CD8-positive, alpha-beta memory T cell (primary cell): Measurements from ENCODE around the gene ARMH1. TPM values are rescaled to one million over a fixed set of nuclear protein-coding genes. Genes with fewer than 3 reads are reported as not detected.

Experiments
- CTCF ChIA-PET: fragments of 350-600 bp; sonication (Branson Sonifier 250); formaldehyde crosslinking; loops from one replicate; lab custom pipeline; 2021; ENCODE audit warnings: antibody characterized with exemption; lab: Charles Lee
- POLR2A ChIA-PET: fragments of 350-600 bp; sonication (Branson Sonifier 250); formaldehyde crosslinking; loops from one replicate; lab custom pipeline; 2021; ENCODE audit warnings: antibody characterized with exemption; lab: Charles Lee
- DNase-seq, 5 donors: peaks; one replicate each; pipeline versions ENCODE4 v3.0.0 to v3.0.0-alpha.2; 2020 to 2022; ENCODE audit warnings: mixed read lengths in 1 of 5
- H3K27ac ChIP-seq: one replicate; pipeline ENCODE4 v1.7.0; 2013; ENCODE audit warnings: low read depth, mild to moderate bottlenecking, low read length, moderate library complexity
- H3K27me3 ChIP-seq: 2 replicates; pipeline ENCODE4 v1.7.0; 2013; ENCODE audit warnings: low read length, mild to moderate bottlenecking; ENCODE audit not compliant: insufficient read depth, poor library complexity, severe bottlenecking
- H3K36me3 ChIP-seq: 2 replicates; pipeline ENCODE4 v1.7.0; 2013; ENCODE audit warnings: mild to moderate bottlenecking, low read length, moderate library complexity; ENCODE audit not compliant: insufficient read depth
- H3K4me1 ChIP-seq: 2 replicates; pipeline ENCODE4 v1.7.0; 2013; ENCODE audit warnings: mild to moderate bottlenecking, low read length, moderate library complexity; ENCODE audit not compliant: insufficient read depth
- H3K4me3 ChIP-seq: 2 replicates; pipeline ENCODE4 v1.7.0; 2013; ENCODE audit warnings: mild to moderate bottlenecking, low read length
- H3K9me3 ChIP-seq: 2 replicates; pipeline ENCODE4 v1.7.0; 2013; ENCODE audit warnings: mild to moderate bottlenecking, low read length
- H3K27ac Mint-ChIP-seq, 8 donors: one replicate each; pipeline ENCODE4 v1.8.0; 2020 to 2021; ENCODE audit warnings: mixed read lengths in 8 of 8, mild to moderate bottlenecking in 6 of 8, inconsistent platforms in 3 of 8, moderate library complexity in 3 of 8
- H3K27me3 Mint-ChIP-seq, 2 donors: one replicate each; pipeline ENCODE4 v1.8.0; 2020 to 2021; ENCODE audit warnings: mixed read lengths in 2 of 2, mild to moderate bottlenecking in 1 of 2, moderate library complexity in 1 of 2
- H3K36me3 Mint-ChIP-seq, 3 donors: one replicate each; pipeline ENCODE4 v1.8.0; 2020 to 2021; ENCODE audit warnings: mixed read lengths in 3 of 3, inconsistent platforms in 1 of 3, mild to moderate bottlenecking in 1 of 3
- H3K4me1 Mint-ChIP-seq, 3 donors: one replicate each; pipeline ENCODE4 v1.8.0; 2020 to 2021; ENCODE audit warnings: mixed read lengths in 3 of 3, inconsistent platforms in 1 of 3, mild to moderate bottlenecking in 1 of 3
- H3K4me3 Mint-ChIP-seq, 7 donors: one replicate each; pipeline ENCODE4 v1.8.0; 2020 to 2021; ENCODE audit warnings: mixed read lengths in 7 of 7, mild to moderate bottlenecking in 6 of 7, moderate library complexity in 4 of 7, inconsistent platforms in 2 of 7
- H3K9me3 Mint-ChIP-seq, 5 donors: one replicate each; pipeline ENCODE4 v1.8.0; 2020 to 2022; ENCODE audit warnings: mixed read lengths in 5 of 5, mild to moderate bottlenecking in 3 of 5, moderate library complexity in 2 of 5, inconsistent platforms in 1 of 5
- polyA plus RNA-seq: library from polyadenylated mRNA; unstranded; fragments of 300-500 nt; fragmentation: Illumina TruSeq; gene quantifications from one replicate; pipeline ENCODE4 v1.2.3, GENCODE V29; 2021
- total RNA-seq, 2 experiments: library from RNA; stranded (reverse); gene quantifications; one replicate each; pipeline ENCODE4 v1.2.3, GENCODE V29; 2021

Gene ARMH1
- total and polyA plus RNA-seq, 3 experiments from 2014 or later = 21.1 to 38.0 (median 33.3) TPM

GRCh38 chr1:44700573-44700972, 26.1 kb downstream of the ARMH1 start:
- Histone ChIP-seq H3K36me3 (no peaks in the 10 kb centered on the region), H3K9me3 (no peaks in the 10 kb centered on the region), H3K4me1 (peaks cover 16% of the 10 kb centered on the region), H3K27me3 (no peaks in the 10 kb centered on the region), H3K4me3 (no peak overlapping the region), H3K27ac (no peak overlapping the region)
- no peak overlapping the region for H3K4me3 Mint-ChIP-seq
- H3K9me3 Mint-ChIP-seq = no peaks in the 10 kb centered on the region
- peaks cover 12 to 15% (median 14%) of the 10 kb centered on the region in 3 donors for H3K4me1 Mint-ChIP-seq
- ChIA-PET POLR2A (no interaction called here), CTCF (no interaction called here)
- DNase-seq = no peak
- no peaks in the 10 kb centered on the region for H3K27me3 Mint-ChIP-seq
- H3K36me3 Mint-ChIP-seq = no peaks in the 10 kb centered on the region
- H3K27ac Mint-ChIP-seq = no peak overlapping the region

- Histone ChIP-seq H3K4me1 (peaks cover 14% of the 10 kb centered on the region), H3K27ac (no peak overlapping the region), H3K9me3 (no peaks in the 10 kb centered on the region), H3K27me3 (no peaks in the 10 kb centered on the region), H3K36me3 (no peaks in the 10 kb centered on the region), H3K4me3 (no peak overlapping the region)
- Mint-ChIP-seq H3K4me1 (peaks cover 12 to 14% (median 14%) of the 10 kb centered on the region in 3 donors), H3K27me3 (no peaks in the 10 kb centered on the region), H3K36me3 (no peaks in the 10 kb centered on the region), H3K27ac (peak overlapping the region in 1 of 8 donors; percentile 65), H3K9me3 (no peaks in the 10 kb centered on the region), H3K4me3 (no peak overlapping the region)
- ChIA-PET CTCF (no interaction called here), POLR2A (no interaction called here)
- no peak for DNase-seq
These were observed 26.6 kb downstream of the ARMH1 start for GRCh38 chr1:44701141-44701573.

GRCh38 chr1:44705470-44705869, 31.0 kb downstream of the ARMH1 start:
- DNase-seq = no peak
- H3K36me3 Mint-ChIP-seq = no peaks in the 10 kb centered on the region
- peaks cover 6 to 8% (median 7%) of the 10 kb centered on the region in 3 donors for H3K4me1 Mint-ChIP-seq
- H3K36me3 ChIP-seq = no peaks in the 10 kb centered on the region
- ChIA-PET CTCF (interaction anchor here (2.0 to 4.3 kb wide), 3 partner anchors 9 to 30 kb away, joined by 6 to 22 read pairs (median 9); partner anchors contain the start of genes ARMH1, RNU5D-1 and TMEM53), POLR2A (no interaction called here)
- no peaks in the 10 kb centered on the region for H3K27me3 ChIP-seq
- H3K4me1 ChIP-seq = peaks cover 10% of the 10 kb centered on the region
- H3K27ac Mint-ChIP-seq = no peak overlapping the region
- H3K9me3 ChIP-seq = no peaks in the 10 kb centered on the region
- H3K27me3 Mint-ChIP-seq = peaks cover 0 to 3% of the 10 kb centered on the region in 2 donors
- no peak overlapping the region for H3K27ac ChIP-seq
- no peak overlapping the region for H3K4me3 ChIP-seq
- no peak overlapping the region for H3K4me3 Mint-ChIP-seq
- no peaks in the 10 kb centered on the region for H3K9me3 Mint-ChIP-seq

- Histone ChIP-seq H3K4me1 (peaks cover 10% of the 10 kb centered on the region), H3K9me3 (no peaks in the 10 kb centered on the region), H3K36me3 (no peaks in the 10 kb centered on the region), H3K4me3 (no peak overlapping the region), H3K27ac (no peak overlapping the region), H3K27me3 (no peaks in the 10 kb centered on the region)
- CTCF ChIA-PET = interaction anchor here (2.0 to 4.3 kb wide), 3 partner anchors 9 to 31 kb away, joined by 6 to 22 read pairs (median 9); partner anchors contain the start of genes ARMH1, RNU5D-1 and TMEM53
- Mint-ChIP-seq H3K4me3 (no peak overlapping the region), H3K36me3 (no peaks in the 10 kb centered on the region), H3K9me3 (no peaks in the 10 kb centered on the region), H3K4me1 (peaks cover 6 to 8% (median 7%) of the 10 kb centered on the region in 3 donors), H3K27ac (peak overlapping the region in 2 of 8 donors; percentile 49 to 51), H3K27me3 (peaks cover 0 to 3% of the 10 kb centered on the region in 2 donors)
- DNase-seq = no peak
- POLR2A ChIA-PET = no interaction called here
These were observed 31.4 kb downstream of the ARMH1 start for GRCh38 chr1:44705938-44706337.

- POLR2A ChIA-PET = no interaction called here
- H3K4me3 ChIP-seq = no peak overlapping the region
These were observed 32.8 kb downstream of the ARMH1 start for GRCh38 chr1:44707112-44707881.

GRCh38 chr1:44707959-44708831, 33.7 kb downstream of the ARMH1 start:
- no peaks in the 10 kb centered on the region for H3K36me3 ChIP-seq
- H3K9me3 Mint-ChIP-seq = no peaks in the 10 kb centered on the region
- H3K4me3 Mint-ChIP-seq = peak overlapping the region in 6 of 7 donors; percentile 33 to 48 (median 38)
- peaks cover 6 to 8% (median 7%) of the 10 kb centered on the region in 3 donors for H3K4me1 Mint-ChIP-seq
- peaks cover 10% of the 10 kb centered on the region for H3K4me1 ChIP-seq
- H3K36me3 Mint-ChIP-seq = no peaks in the 10 kb centered on the region
- H3K9me3 ChIP-seq = no peaks in the 10 kb centered on the region
- peaks cover 0 to 3% of the 10 kb centered on the region in 2 donors for H3K27me3 Mint-ChIP-seq
- H3K4me3 ChIP-seq = peak overlapping the region; percentile 24
- POLR2A ChIA-PET = no interaction called here
- H3K27me3 ChIP-seq = no peaks in the 10 kb centered on the region
- H3K27ac Mint-ChIP-seq = peak overlapping the region in 6 of 8 donors; percentile 3 to 88 (median 36)
- peak in 1 of 5 donors; percentile 52 for DNase-seq
- CTCF ChIA-PET = interaction anchor here (1.0 to 4.3 kb wide), 3 partner anchors 9 to 27 kb away, joined by 3 to 22 read pairs (median 3); partner anchors contain the start of gene RNU5D-1
- no peak overlapping the region for H3K27ac ChIP-seq

More at GRCh38 chr1:44707112-44707881, 32.8 kb downstream of the ARMH1 start:
- CTCF ChIA-PET = interaction anchor here (2.0 to 4.3 kb wide), 3 partner anchors 11 to 32 kb away, joined by 6 to 22 read pairs (median 9); partner anchors contain the start of genes ARMH1, RNU5D-1 and TMEM53
- H3K27ac Mint-ChIP-seq = peak overlapping the region in 2 of 8 donors; percentile 32 to 84
- peaks cover 0 to 3% of the 10 kb centered on the region in 2 donors for H3K27me3 Mint-ChIP-seq
- DNase-seq = no peak
- Histone ChIP-seq H3K36me3 (no peaks in the 10 kb centered on the region), H3K4me1 (peaks cover 10% of the 10 kb centered on the region), H3K27me3 (no peaks in the 10 kb centered on the region), H3K9me3 (no peaks in the 10 kb centered on the region), H3K27ac (no peak overlapping the region)
- H3K4me1 Mint-ChIP-seq = peaks cover 6 to 8% (median 7%) of the 10 kb centered on the region in 3 donors
- no peaks in the 10 kb centered on the region for H3K36me3 Mint-ChIP-seq
- H3K9me3 Mint-ChIP-seq = no peaks in the 10 kb centered on the region
- H3K4me3 Mint-ChIP-seq = no peak overlapping the region

- Histone ChIP-seq H3K27ac (no peak overlapping the region), H3K9me3 (no peaks in the 10 kb centered on the region), H3K27me3 (no peaks in the 10 kb centered on the region), H3K4me1 (peaks cover 24% of the 10 kb centered on the region), H3K36me3 (no peaks in the 10 kb centered on the region), H3K4me3 (no peak overlapping the region)
- CTCF ChIA-PET = interaction anchor here (1.2 to 9.5 kb wide), 5 partner anchors 8 to 273 kb away, joined by 3 to 89 read pairs (median 4); partner anchors contain the start of genes EIF2B3 and RNU5D-1
- Mint-ChIP-seq H3K27ac (peak overlapping the region in 1 of 8 donors; percentile 65), H3K4me3 (no peak overlapping the region), H3K9me3 (no peaks in the 10 kb centered on the region), H3K4me1 (peaks cover 28 to 34% (median 33%) of the 10 kb centered on the region in 3 donors), H3K36me3 (no peaks in the 10 kb centered on the region), H3K27me3 (no peaks in the 10 kb centered on the region)
- no peak for DNase-seq
- POLR2A ChIA-PET = no interaction called here
These were observed 38.8 kb downstream of the ARMH1 start for GRCh38 chr1:44713321-44713781.
